HG03342 (cell line): Measurements from ENCODE around the gene HDAC4.

Experiments used
- ATAC-seq: cut with Tn5 transposase; IDR thresholded peaks from one replicate; pipeline ENCODE4 v1.9.1; 2021; ENCODE audit warnings: mild to moderate bottlenecking, moderate library complexity; ENCODE audit not compliant: unreplicated experiment

The HDAC4 gene

GRCh38 chr2:239329972-239330572 lies 70.7 kb downstream of the HDAC4 start:
- ATAC-seq = no peak

GRCh38 chr2:239329284-239329971 lies 71.4 kb downstream of the HDAC4 start:
- ATAC-seq = no peak

GRCh38 chr2:239328351-239329191 lies 72.2 kb downstream of the HDAC4 start:
- no peak for ATAC-seq

- ATAC-seq = peak; percentile 19
These were observed 73.1 kb downstream of the HDAC4 start for GRCh38 chr2:239327536-239328350.

- peak; percentile 63 for ATAC-seq
These were observed 73.8 kb downstream of the HDAC4 start for GRCh38 chr2:239326831-239327535.

- ATAC-seq = no peak
These were observed 76.4 kb downstream of the HDAC4 start for GRCh38 chr2:239324456-239324855.

GRCh38 chr2:239323447-239323846 lies 77.4 kb downstream of the HDAC4 start:
- ATAC-seq = no peak

- ATAC-seq = no peak
These were observed 78.3 kb downstream of the HDAC4 start for GRCh38 chr2:239322416-239323086.

- no peak for ATAC-seq
These were observed 79.0 kb downstream of the HDAC4 start for GRCh38 chr2:239321596-239322415.

- no peak for ATAC-seq
These were observed 81.8 kb downstream of the HDAC4 start for GRCh38 chr2:239318790-239319661.

GRCh38 chr2:239318151-239318611 lies 82.6 kb downstream of the HDAC4 start:
- ATAC-seq = no peak

- no peak for ATAC-seq
These were observed 84.0 kb downstream of the HDAC4 start for GRCh38 chr2:239316562-239317465.

- peak; percentile 49 for ATAC-seq
These were observed 85.5 kb downstream of the HDAC4 start for GRCh38 chr2:239315308-239315707.

GRCh38 chr2:239313776-239314175 lies 87.0 kb downstream of the HDAC4 start:
- no peak for ATAC-seq

- ATAC-seq = no peak
These were observed 87.8 kb downstream of the HDAC4 start for GRCh38 chr2:239312741-239313667.

- ATAC-seq = no peak
These were observed 88.7 kb downstream of the HDAC4 start for GRCh38 chr2:239312081-239312511.
